Tibial nerve (tissue), 4 donors: ENCODE measurements around the gene FEZF1.

Experiments
- CTCF ChIP-seq, 5 experiments: fragments of 200-600 bp in 3 of 5; fragments of 450-650 bp in 2 of 5; sonication (generic) in 3 of 5; IDR thresholded peaks; one replicate each; pipeline ENCODE4 v1.5.1; 2016 to 2019; ENCODE audit warnings: antibody characterized with exemption in 5 of 5, mild to moderate bottlenecking in 3 of 5, moderate library complexity in 2 of 5
- EP300 ChIP-seq, 2 donors: sonication (generic); formaldehyde crosslinking; IDR thresholded peaks; one replicate each; pipeline ENCODE4 v1.6.1; 2017; ENCODE audit warnings: antibody characterized with exemption in 2 of 2, mild to moderate bottlenecking in 1 of 2
- POLR2A ChIP-seq, 2 donors: fragments of 450-650 bp; IDR thresholded peaks; one replicate each; pipeline ENCODE4 v1.6.1; 2017; ENCODE audit warnings: antibody characterized with exemption in 2 of 2, mild to moderate bottlenecking in 2 of 2, moderate library complexity in 2 of 2

GRCh38 chr7:122311734-122312450 is 7.3 kb upstream of the FEZF1 start:
- TF ChIP-seq CTCF (IDR thresholded peaks at IDR 0.05) (no peak), POLR2A (IDR thresholded peaks at IDR 0.05) (no peak), EP300 (IDR thresholded peaks at IDR 0.05) (no peak)
